Measurements from ENCODE around the gene PUM1.

PUM1 gene

GRCh38 chr1:30904962-30905335 is 160.6 kb downstream of the PUM1 start:
- DNase-seq = no peak

GRCh38 chr1:30904191-30904961 is 161.1 kb downstream of the PUM1 start:
- DNase-seq = no peak

DNA sequence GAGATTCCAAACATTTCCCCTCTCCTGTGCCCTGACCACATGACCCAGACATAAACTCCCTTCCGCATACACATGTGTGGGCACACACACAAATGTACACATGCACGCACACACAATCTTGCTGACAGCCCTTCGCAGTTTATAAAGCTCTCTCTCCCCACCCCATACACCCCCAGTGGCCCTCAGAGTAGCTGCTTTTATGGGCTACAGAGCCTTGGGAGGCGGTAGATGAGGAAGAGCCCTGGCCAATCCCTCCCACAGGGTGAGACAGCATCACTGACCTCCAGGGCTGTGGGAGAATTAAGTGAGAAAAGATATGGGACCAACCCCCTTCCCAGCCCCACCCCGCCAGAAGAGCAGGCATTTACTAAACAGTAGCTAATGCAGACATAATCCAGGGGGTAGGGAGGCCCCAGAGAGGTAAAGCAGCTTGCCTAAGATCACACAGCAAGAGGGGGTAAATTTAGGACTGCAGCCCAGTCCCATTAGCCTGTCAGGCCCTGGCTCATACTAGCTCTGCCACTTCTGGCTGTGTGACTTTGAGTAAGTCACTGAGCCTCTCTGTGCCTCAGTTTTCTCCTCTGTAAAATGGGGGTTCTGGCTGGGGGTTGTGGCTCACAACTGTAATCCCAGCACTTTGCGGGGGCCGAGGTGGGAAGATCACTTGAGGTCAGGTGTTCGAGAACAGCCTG is 162.0 kb downstream of the PUM1 start:
- DNase-seq = no peak

- DNase-seq = no peak
These were observed 162.8 kb downstream of the PUM1 start for GRCh38 chr1:30902593-30903290.

DNA sequence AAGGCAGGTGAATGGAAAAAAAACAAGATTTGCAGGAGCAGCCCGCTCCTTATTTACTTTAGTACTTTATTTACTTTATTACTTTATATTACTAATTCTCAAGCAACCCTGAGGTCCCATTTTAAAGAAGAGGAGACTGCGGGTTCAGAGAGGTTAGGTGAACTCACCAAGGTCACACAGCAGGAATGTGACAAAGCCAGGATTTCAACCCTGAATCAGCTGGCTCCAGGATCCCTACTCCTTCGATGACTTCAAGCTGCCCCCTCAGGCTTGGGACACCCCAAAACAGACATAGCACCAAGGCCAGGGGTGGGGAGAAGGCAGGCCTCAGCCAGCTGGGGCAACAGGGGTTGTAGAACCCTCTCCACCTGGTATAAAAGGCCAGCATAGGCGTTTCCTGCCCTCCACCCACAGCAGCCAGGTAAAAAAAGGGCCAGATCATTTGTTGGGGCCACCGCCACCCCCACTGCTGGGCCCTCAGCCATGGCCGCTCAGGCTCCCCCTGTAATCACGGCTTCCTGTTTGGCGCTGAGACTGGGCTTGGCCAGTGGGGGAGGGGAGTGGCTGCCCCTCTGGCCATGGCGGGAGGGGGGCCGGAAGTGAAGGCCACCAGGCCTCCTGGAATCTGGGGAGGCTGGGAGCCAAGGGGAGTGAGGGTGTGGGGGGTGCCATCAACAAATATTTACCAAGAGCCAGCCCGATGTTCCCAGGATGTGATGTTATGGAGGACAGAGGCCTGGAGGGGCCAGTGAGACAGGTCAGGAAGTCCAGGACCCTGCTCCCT is 163.5 kb downstream of the PUM1 start:
- DNase-seq = no peak

- DNase-seq = no peak
These were observed 164.5 kb downstream of the PUM1 start for GRCh38 chr1:30900931-30901560.

GRCh38 chr1:30900486-30900885 is 165.0 kb downstream of the PUM1 start:
- DNase-seq = no peak

GRCh38 chr1:30899577-30900389 is 165.7 kb downstream of the PUM1 start:
- no peak for DNase-seq

DNA sequence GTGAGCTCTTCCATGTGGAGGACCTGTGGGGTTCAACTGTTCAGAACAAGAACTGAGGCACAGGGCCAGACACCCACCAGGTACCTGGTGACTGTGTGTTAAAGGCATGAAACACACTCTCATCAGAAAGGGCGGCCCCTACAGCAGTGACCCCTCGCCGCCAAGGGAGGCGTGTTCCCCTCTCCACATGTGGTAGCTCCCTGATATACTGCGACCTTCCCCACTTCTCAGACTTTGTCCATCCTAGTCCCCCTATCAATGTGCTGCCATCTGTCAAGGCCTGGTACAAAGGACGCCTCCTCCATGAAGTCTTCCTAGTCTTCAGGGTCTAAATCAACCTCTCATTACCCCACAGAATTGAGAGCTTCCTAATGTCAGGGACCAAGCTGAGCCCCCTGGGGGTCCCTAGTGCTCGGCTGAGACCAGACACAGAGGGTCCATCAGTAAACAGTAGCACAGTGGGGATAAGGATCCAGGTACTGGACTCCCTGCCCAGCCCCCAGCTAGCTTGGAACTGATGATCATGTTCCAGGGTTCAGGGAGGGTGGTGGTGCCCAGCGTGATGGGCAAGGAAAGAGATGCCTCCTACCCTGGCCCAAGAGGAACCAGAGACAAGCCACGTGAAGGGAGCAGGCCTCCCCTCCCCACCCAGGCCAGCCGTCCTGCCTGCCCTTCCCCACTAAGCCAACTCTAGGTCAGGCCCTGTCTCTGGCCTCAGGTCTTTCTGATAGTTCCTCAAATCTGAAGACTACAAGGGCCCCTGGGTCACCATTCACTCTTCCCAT is 167.3 kb downstream of the PUM1 start:
- no peak for DNase-seq

DNA sequence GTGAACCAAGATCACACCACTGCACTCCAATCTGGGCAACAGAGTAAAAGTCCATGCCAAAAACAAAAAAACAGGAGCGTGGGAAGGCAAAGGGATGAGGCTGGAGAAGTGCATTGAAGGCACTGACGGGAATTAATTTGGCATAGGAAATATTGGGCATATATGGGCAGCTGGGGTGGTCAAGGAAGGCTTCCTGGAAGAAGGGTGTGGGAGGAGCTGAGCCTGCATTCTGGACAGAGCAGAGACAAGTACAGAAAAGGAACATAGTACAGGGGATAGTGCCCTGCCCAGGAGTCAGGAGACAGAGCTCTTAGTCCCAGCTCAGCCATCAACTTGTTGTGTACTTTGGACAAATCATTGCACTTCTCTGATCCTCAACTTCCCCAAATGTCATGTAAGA is 168.6 kb downstream of the PUM1 start:
- DNase-seq = no peak

DNA sequence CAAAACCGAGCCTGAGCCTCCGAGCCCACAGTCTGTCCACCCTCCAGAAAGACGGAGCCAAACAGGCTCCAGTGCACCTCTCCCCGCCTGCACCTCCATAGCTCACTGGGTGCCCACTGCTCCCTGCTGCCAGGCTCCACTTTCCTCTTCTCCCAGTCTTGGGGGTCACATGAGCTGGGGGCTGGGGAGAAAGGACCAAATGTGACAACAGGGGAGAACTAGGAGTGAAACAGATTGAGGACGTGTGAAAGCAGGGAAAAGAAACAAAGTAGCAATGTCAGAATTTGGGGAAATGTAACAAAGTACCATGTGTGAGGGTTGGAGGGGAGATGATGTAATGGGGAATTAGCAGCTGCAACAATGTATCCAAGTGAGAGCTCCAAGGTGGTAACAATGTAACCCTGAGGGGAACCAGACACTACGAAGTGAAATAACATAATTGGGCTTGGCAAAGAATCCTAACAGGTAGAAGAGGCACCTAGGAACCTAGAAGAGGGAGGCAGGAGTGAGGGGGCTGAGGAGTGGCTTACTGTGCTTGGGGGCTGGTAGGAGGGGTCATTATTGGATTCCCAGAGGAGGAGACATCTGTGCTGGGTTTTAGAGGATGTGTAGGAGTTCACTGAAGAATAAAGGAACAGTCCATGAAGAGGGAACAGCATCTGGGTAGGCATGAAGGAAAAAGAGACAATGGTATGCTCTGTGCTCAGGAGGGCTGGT is 169.4 kb downstream of the PUM1 start:
- DNase-seq = no peak

GRCh38 chr1:30895382-30895943 is 170.1 kb downstream of the PUM1 start:
- no peak for DNase-seq

DNA sequence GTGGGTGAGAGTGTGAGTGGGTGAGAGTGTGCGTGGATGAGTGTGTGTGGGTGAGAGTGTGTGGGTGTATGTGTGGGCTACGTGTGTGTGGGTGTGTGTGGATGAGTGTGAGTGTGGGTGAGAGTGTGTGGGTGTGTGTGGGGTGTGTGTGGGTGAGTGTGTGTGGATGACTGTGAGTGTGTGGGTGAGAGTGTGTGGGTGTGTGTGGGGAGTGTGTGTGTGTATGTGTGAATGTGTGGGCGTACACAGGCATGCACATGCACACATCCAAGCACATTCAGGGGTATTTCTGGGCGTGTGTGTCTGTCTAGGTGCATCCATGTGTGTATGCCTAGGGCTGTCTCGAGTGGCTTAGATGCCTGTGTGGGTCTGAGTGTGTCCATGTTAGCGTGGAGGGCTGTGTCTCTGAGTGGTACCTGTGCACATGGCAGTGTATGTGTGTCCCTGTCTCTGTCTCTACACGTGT is 171.0 kb downstream of the PUM1 start:
- no peak for DNase-seq

DNA sequence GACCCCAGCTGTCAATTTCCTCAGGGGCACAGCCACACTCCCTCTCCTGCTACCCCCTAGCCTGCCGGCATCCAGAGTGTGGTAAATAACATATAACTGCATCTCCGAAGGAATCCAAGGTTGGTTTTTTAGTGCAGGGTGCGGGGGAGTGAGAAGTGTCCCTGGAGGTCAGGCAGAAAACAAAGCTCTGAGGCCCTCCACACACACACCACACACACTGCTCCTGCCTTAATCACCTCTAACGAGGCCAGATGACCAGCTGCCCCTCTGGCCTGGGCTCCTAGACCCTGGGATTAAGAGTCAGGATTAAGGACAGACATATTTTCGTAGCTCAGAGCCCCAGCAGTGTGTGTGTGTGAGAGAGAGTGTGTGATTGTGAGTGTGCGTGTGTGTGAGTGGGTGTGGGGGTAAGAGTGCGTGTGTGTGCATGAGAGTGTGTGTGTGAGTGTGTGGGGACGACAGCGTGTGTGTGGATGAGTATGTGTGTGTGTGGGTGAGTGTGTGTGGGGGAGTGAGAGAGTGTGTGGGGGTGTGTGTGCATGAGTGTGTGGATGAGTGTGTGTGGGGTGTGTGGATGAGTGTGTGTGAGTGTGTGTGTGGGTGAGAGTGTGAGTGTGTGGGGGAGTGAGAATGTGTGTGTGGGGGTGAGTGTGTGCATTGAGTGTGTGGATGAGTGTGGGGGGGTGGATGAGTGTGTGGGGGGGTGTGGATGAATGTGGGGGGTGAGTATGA is 171.6 kb downstream of the PUM1 start:
- DNase-seq = no peak

GRCh38 chr1:30892671-30893073 is 172.8 kb downstream of the PUM1 start:
- no peak for DNase-seq

GRCh38 chr1:30891227-30891552 is 174.3 kb downstream of the PUM1 start:
- DNase-seq = no peak

- DNase-seq = no peak
These were observed 174.9 kb downstream of the PUM1 start for GRCh38 chr1:30890502-30891226.

GRCh38 chr1:30889511-30889910 is 176.0 kb downstream of the PUM1 start:
- no peak for DNase-seq

DNA sequence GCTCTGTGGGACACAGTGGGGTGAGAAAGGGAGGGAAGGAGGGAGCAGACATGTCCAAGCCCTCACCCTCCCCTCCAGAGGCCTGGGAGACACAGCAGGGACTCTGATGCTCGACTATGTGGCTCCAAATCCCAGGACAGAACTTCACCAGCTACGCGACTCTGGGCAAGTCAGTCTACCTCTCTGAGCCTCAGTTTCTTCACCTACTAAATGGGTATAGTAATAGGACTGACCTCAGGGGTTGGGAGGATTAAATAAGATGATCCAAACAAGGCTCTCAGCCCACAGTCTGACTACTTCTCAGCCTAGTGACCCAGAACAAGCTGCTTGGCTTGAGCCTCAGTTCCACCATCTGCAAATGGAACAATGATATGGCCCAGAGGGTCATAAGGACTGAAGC is 176.5 kb downstream of the PUM1 start:
- no peak for DNase-seq

Measured in activated CD4-positive, alpha-beta T cell treated with anti-CD3 and anti-CD28 coated beads, Interleukin-2, amount 50 U/mL, for 48 hours (primary cell).